Bone marrow (tissue), 2 donors: ENCODE results near the gene TXN2.
A peak's percentile ranks its signal among the peaks of the same experiment; 100 is the strongest.

Source experiments
- DNase-seq, 2 donors: peaks; one replicate each; lab custom pipeline; 2025; lab: John Stamatoyannopoulos, UW

TXN2 gene

GRCh38 chr22:36486619-36487384 lies 5.4 kb upstream of the TXN2 start:
- peak; percentile 10 to 36 for DNase-seq

DNA sequence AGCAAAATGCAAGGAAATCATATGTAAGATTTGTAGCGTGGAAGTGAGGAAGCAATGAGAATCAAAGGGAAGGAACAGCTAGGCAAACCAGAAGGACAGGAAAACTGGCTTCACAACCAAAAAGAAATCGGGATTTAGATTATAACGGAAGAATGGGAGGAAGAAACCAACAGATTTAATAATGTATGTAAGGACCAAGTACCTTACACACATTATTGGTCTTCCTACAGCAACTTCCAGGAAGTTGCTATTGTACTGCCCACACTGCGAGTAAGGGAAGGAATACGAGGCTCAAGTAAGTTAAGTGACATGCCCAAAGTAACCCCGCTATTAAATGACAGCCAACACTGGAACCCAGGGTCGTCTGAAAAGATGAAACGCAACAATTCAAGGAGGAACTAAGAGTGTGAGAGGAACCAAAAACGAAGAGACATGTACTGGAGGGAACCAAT lies 473 bp downstream of the TXN2 start:
- DNase-seq, result peak in 1 of 2 donors; percentile 73

DNA sequence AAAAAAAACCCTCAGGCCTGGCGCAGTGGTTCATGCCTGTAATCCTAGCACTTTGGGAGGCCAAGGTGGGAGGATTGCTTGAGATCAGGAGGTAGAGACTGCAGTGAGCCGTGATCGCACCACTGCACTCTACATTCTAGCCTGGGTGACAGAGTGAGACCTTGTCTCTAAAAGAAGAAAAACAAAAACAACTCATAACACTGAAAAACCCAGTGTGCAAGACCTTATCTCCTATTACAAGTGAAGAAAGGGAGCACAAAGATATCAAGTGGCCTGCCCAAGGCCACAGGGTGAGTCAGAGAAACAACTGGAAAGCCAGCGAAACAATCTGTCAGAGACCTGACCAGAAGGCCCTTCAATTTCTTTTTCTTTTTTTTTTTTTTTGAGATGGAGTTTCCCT lies 2.5 kb downstream of the TXN2 start:
- DNase-seq, result no peak

- DNase-seq, result no peak
Measured at GRCh38 chr22:36475341-36475740, 6.1 kb downstream of the TXN2 start.

DNA sequence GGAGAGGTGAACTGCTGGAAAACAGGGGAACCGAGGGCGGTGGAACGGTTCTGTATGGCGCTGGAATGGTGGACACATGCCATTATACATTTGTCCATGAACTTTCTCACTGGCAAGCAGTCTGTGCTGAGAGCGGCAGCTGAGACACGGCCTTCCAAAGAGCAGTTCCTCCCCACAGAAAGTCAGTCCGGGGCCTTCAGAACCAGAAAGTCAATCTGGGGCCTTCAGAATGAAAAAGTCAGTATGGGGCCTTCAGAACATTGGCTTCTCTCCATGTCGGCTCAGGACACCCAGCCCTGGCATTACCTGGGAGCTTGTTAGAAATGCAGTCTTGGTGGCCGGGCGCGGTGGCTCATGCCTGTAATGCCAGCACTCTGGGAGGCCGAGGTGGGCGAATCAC lies 8.8 kb downstream of the TXN2 start:
- no peak for DNase-seq

DNA sequence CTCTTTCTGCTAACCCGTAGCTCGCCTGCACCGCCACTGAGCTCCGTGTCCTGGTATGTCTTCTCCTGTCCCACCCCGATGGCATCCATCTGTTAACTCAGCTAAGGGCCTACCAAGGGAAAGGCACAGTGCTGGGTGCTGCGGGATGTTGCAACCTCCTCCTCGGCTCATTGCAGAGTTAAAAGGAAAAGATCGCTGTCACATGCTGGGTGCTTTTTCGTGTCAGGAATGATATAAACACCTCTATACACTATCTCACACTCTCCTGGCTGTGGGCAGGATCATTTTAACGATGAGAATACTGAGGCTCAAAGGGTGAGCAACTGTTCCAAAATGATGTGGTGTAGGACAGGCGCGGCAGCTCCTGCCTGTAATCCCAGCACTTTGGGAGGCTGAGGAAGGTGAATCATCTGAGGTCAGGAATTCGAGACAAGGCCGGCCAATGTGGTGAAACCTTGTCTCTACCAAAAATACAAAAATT lies 10.1 kb downstream of the TXN2 start:
- DNase-seq, result no peak

DNA sequence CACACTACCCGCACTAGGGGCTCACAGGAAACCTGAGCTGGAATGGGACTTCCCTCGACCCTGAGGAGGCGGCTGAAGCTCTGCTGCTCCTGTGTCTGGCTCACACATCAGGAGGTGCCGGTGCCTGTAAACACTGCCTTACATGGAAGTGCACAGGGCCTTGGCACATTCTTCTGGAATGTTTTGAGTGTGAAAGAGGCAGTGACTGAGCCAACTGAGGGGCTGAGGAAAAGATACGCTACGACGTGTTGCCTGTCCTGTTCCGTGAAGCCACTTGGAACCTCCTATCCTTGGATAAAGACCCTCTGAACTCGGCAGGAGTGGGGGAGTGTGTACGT lies 10.5 kb downstream of the TXN2 start:
- DNase-seq, result no peak

- peak; percentile 53 to 72 for DNase-seq
Measured at GRCh38 chr22:36470162-36470993, 11.1 kb downstream of the TXN2 start.

DNA sequence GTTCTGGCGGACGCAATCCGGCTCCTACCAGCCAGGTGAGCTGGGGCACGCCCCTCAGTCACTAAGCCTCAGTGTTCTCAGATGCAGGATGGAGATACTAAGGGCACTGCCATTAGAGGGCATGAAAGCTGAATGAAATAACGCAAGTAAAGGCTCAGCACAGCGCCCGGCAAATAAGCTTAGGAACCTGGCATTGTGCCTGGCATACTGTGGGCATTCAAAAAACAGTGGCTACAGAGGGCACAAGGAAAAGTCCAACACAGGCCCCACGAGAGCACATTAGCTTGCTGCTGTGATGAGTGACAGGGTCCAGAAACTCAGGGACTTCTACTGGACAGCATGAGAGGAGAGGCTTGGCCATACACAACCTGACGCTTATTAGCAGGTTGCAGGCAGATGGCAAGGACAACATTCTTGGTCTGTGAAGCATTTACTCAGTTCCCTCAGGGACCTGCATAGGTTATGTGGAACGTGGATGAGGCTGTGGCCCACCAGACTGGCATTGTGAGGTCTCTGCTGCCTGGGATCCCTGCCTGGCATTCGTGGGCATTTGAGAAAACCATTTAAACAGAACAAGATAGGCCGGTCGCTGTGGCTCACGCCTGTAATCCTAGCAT lies 12.2 kb downstream of the TXN2 start:
- no peak for DNase-seq

GRCh38 chr22:36467946-36468345 lies 13.5 kb downstream of the TXN2 start:
- DNase-seq, result peak in 1 of 2 donors; percentile 98

- DNase-seq, result no peak
Measured at GRCh38 chr22:36467042-36467810, 14.2 kb downstream of the TXN2 start.

DNA sequence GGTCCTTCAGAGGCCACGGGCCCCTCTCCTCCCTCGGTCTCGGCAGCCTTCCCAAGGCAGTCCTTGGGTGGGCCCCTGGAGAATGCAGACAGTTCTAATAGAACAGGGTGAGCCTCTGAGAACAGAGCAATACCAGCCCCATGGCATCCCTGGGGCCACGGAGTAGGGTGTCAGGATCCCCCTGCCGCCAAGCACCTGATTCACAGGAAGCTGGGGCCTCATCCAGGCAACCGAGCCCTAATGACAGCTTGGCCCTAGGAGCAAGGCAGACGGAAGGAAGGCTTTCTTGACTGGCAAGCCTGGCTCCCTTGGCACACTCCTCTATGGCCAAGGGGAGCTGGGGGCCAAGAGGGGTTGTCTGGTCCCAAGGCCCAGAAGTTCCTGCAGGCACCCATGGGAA lies 15.2 kb downstream of the TXN2 start:
- no peak for DNase-seq

DNA sequence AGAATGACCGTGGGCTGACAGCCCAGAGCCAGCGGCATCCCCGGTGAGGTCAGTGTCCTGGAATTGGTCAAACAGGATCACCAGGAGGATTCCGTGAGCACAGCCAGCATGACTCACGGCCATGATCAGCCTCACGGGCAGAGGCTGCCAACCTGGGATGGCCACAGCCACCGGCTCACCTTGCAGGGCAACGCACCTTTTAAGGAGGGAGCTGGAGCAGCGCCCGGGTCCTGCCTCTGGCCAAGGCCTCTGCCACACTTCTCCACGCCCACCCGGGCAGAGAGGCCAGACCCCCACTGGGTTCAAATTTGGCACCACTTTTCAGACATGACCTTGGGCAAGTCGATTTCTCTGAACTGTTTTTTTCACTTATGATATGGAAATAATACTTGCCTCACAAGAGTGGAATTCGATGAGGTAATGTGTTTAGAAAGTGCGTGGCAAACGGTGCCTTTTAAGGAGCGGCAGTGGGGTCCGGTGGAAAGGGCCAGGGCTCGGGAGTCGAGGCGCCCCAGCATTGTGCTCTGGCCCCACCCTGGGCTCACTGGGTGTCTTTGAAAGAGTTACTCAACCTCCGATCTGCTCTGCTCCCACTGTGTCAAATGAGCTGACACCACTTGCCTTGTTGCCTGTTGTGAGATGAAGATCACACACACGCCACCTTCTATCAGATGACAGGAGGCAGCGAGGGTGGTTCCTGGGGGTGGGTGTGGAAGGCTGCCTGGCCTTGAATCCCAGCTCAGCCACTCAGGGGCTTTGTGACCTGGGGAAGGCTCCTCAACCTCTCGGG lies 16.0 kb downstream of the TXN2 start:
- DNase-seq, result no peak

GRCh38 chr22:36464715-36465231 lies 16.7 kb downstream of the TXN2 start:
- DNase-seq, result no peak

- no peak for DNase-seq
Measured at GRCh38 chr22:36463783-36464184, 17.7 kb downstream of the TXN2 start.

GRCh38 chr22:36461665-36462649 lies 19.5 kb downstream of the TXN2 start:
- DNase-seq, result no peak

- DNase-seq, result no peak
Measured at GRCh38 chr22:36460202-36460601, 21.2 kb downstream of the TXN2 start.

GRCh38 chr22:36457688-36458450 lies 23.6 kb downstream of the TXN2 start:
- DNase-seq, result no peak

GRCh38 chr22:36456464-36456845 lies 25.0 kb downstream of the TXN2 start:
- no peak for DNase-seq
